SK-N-SH (cell line): ENCODE measurements around the gene COMMD7. TPM values are rescaled to one million over a fixed set of nuclear protein-coding genes. Genes with fewer than 3 reads are reported as not detected.

Source experiments
- CTCF ChIA-PET: fragments of 300-600, 350-600 bp; formaldehyde crosslinking; extraction: SDS; loops from one replicate; lab custom pipeline; 2021; lab: Yijun Ruan, JAX
- POLR2A ChIA-PET: fragments of 350-600 bp; sonication (Branson Sonifier 250); formaldehyde crosslinking; extraction: SDS; loops from one replicate; lab custom pipeline; 2020; ENCODE audit warnings: antibody characterized with exemption, inconsistent platforms; lab: Yijun Ruan, JAX
- DNase-seq: peaks from one replicate; pipeline ENCODE4 v3.0.0; 2012
- H2AFZ ChIP-seq: fragments of 200-600 bp; sonication (generic); 2 replicates; pipeline ENCODE4 v1.8.1; 2016; ENCODE audit warnings: antibody characterized with exemption, mild to moderate bottlenecking, low read depth
- H3F3A ChIP-seq: fragments of 200-600 bp; sonication (generic); replicated peaks from 2 replicates; pipeline ENCODE3; 2016; ENCODE audit warnings: antibody characterized with exemption, mild to moderate bottlenecking; ENCODE audit not compliant: insufficient read depth
- H3K27ac ChIP-seq, 2 experiments: fragments of 200-500 bp in 1 of 2; fragments of 200-600 bp in 1 of 2; sonication (Bioruptor generic) in 1 of 2; sonication (generic), shearing (Covaris generic) in 1 of 2; 2 replicates each; pipeline versions ENCODE4 v1.5.1 to v1.6.1; 2014 to 2016; ENCODE audit warnings: low read depth in 2 of 2, inconsistent platforms in 1 of 2, low read length in 1 of 2, mild to moderate bottlenecking in 1 of 2, mixed read lengths in 1 of 2
- H3K27me3 ChIP-seq: fragments of 200-600 bp; sonication (generic), shearing (Covaris generic); 2 replicates; pipeline ENCODE4 v1.6.1; 2016; ENCODE audit warnings: mixed run types; ENCODE audit not compliant: insufficient read depth
- H3K36me3 ChIP-seq, 2 experiments: fragments of 200-500 bp in 1 of 2; fragments of 200-600 bp in 1 of 2; sonication (Bioruptor generic) in 1 of 2; sonication (generic) in 1 of 2; replicated peaks in 1 of 2; 2 replicates each; pipeline versions ENCODE3 to v1.5.1; 2014 to 2016; ENCODE audit warnings: low read length in 1 of 2, mild to moderate bottlenecking in 1 of 2; ENCODE audit not compliant: insufficient read depth in 2 of 2, control insufficient read depth in 1 of 2
- H3K4me1 ChIP-seq, 2 experiments: fragments of 200-500 bp in 1 of 2; fragments of 200-600 bp in 1 of 2; sonication (Bioruptor generic) in 1 of 2; sonication (generic), shearing (Covaris generic) in 1 of 2; 2 replicates each; pipeline versions ENCODE4 v1.5.1 to v1.6.1; 2014 to 2016; ENCODE audit warnings: low read depth in 1 of 2, low read length in 1 of 2, mixed run types in 1 of 2; ENCODE audit not compliant: insufficient read depth in 2 of 2, control insufficient read depth in 1 of 2
- H3K4me2 ChIP-seq: fragments of 200-600 bp; sonication (generic), shearing (Covaris generic); 2 replicates; pipeline ENCODE4 v1.6.1; 2017; ENCODE audit warnings: mixed run types
- H3K4me3 ChIP-seq, 2 experiments: fragments of 200-500 bp in 1 of 2; fragments of 200-600 bp in 1 of 2; sonication (Bioruptor generic) in 1 of 2; sonication (generic), shearing (Covaris generic) in 1 of 2; 2 replicates each; pipeline versions ENCODE4 v1.5.1 to v1.8.1; 2014 to 2016; ENCODE audit warnings: low read depth in 2 of 2, inconsistent platforms in 1 of 2, low read length in 1 of 2, mild to moderate bottlenecking in 1 of 2, mixed read lengths in 1 of 2, moderate library complexity in 1 of 2
- H3K79me2 ChIP-seq: fragments of 200-600 bp; sonication (generic); 2 replicates; pipeline ENCODE4 v1.8.1; 2017; ENCODE audit warnings: mild to moderate bottlenecking; ENCODE audit not compliant: insufficient read depth
- H3K9ac ChIP-seq: fragments of 200-600 bp; sonication (generic); 2 replicates; pipeline ENCODE4 v1.6.1; 2017; ENCODE audit warnings: mixed run types
- H3K9me2 ChIP-seq: fragments of 200-600 bp; sonication (generic); 2 replicates; pipeline ENCODE4 v1.6.1; 2017; ENCODE audit warnings: mixed run types
- H3K9me3 ChIP-seq: fragments of 200-600 bp; sonication (generic); 2 replicates; pipeline ENCODE4 v1.6.1; 2017; ENCODE audit warnings: mixed run types, mild to moderate bottlenecking, moderate library complexity
- H4K20me1 ChIP-seq: fragments of 200-600 bp; sonication (generic); 2 replicates; pipeline ENCODE4 v1.6.1; 2017; ENCODE audit warnings: mild to moderate bottlenecking, mixed run types; ENCODE audit not compliant: insufficient read depth
- ELF1 ChIP-seq: IDR thresholded peaks from 2 replicates; pipeline ENCODE4 v1.4.0; 2012
- FOSL2 ChIP-seq: IDR thresholded peaks from 2 replicates; pipeline ENCODE4 v1.4.0; 2012; ENCODE audit warnings: low read depth, mild to moderate bottlenecking, moderate library complexity, borderline replicate concordance
- FOXJ3 ChIP-seq: sonication (generic); formaldehyde crosslinking; IDR thresholded peaks from 2 replicates; pipeline ENCODE4 v1.5.1; 2020; ENCODE audit warnings: mild to moderate bottlenecking, missing genetic modification reagents
- FOXM1 ChIP-seq: IDR thresholded peaks from 2 replicates; pipeline ENCODE4 v1.4.0; 2012; ENCODE audit warnings: low read depth, mild to moderate bottlenecking
- GABPA ChIP-seq: IDR thresholded peaks from 2 replicates; pipeline ENCODE4 v1.4.0; 2012; ENCODE audit warnings: low read depth, mild to moderate bottlenecking
- JUND ChIP-seq: IDR thresholded peaks from 2 replicates; pipeline ENCODE4 v1.4.0; 2012
- MEF2A ChIP-seq: IDR thresholded peaks from 2 replicates; pipeline ENCODE4 v1.4.0; 2012; ENCODE audit warnings: low read depth, borderline replicate concordance
- MXI1 ChIP-seq: IDR thresholded peaks from 2 replicates; pipeline ENCODE4 v1.6.1; 2012; ENCODE audit warnings: mild to moderate bottlenecking, low read depth, low read length, improper control_type of control experiment
- RAD21 ChIP-seq: IDR thresholded peaks from 2 replicates; pipeline ENCODE4 v1.6.1; 2012; ENCODE audit warnings: mild to moderate bottlenecking, low read length
- SIN3A ChIP-seq: IDR thresholded peaks from 2 replicates; pipeline ENCODE4 v1.6.1; 2012; ENCODE audit warnings: low read depth, mild to moderate bottlenecking, low read length, moderate library complexity, borderline replicate concordance
- SMC3 ChIP-seq: IDR thresholded peaks from 2 replicates; pipeline ENCODE4 v1.6.1; 2012; ENCODE audit warnings: low read depth, low read length, improper control_type of control experiment
- TCF12 ChIP-seq: IDR thresholded peaks from 2 replicates; pipeline ENCODE4 v1.4.0; 2012
- TEAD4 ChIP-seq: IDR thresholded peaks from 2 replicates; pipeline ENCODE4 v1.4.0; 2012; ENCODE audit warnings: mild to moderate bottlenecking, borderline replicate concordance; ENCODE audit not compliant: insufficient read depth
- YY1 ChIP-seq: IDR thresholded peaks from 2 replicates; pipeline ENCODE4 v1.4.0; 2012; ENCODE audit warnings: low read depth, mild to moderate bottlenecking
- WGBS: methylation state at CpG from one replicate; pipeline ENCODE4 v1.1.6; 2017; ENCODE audit warnings: low lambda C conversion rate; 5-methylcytosine and 5-hydroxymethylcytosine counted together
- polyA plus RNA-seq, 3 experiments: library from polyadenylated mRNA; depleted of rRNA; stranded (reverse); fragments of >200 nt; gene quantifications; 2 replicates each; pipeline ENCODE4 v1.2.3, GENCODE V29; 2012
- TF ChIP-seq, protein P1 (sequence below): IDR thresholded peaks from 2 replicates; pipeline ENCODE4 v1.4.0; 2012; ENCODE audit warnings: low read depth
- TF ChIP-seq, protein P2 (sequence below): IDR thresholded peaks from 2 replicates; pipeline ENCODE4 v1.4.0; 2012; ENCODE audit warnings: low read depth, borderline replicate concordance
- TF ChIP-seq, protein P3 (sequence below): fragments of 150-350 bp; IDR thresholded peaks from 2 replicates; pipeline ENCODE4 v1.6.1; 2016; ENCODE audit warnings: mild to moderate bottlenecking, low read depth, low read length
- TF ChIP-seq, protein P4 (sequence below): fragments of 150-350 bp; IDR thresholded peaks from 2 replicates; pipeline ENCODE4 v1.6.1; 2017; ENCODE audit warnings: antibody characterized with exemption, low read length, low read depth, borderline replicate concordance

Gene COMMD7
- polyA plus RNA-seq, 1 of the 3 experiments (the other 2 are of a cell fraction): 38.0 TPM

DNA sequence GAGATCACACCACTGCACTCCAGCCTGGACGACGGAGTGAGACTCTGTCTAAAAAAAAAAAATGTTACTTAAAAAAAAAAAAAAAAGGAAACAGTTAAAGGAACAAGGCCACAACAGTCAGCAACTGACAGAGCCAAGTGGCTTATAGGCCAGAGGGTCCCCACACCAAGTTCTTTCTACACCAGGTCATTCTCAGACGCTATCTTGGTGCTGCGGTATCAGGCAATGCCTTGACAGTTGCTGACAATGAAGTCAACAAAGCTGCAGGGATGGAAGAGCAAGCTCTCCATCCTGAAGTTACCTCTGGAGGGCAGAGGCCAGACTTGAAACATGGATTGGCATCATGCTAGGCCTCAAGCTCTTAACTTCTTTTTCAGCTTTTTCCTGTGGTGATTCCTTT, 31.9 kb downstream of the COMMD7 start:
- no peak overlapping the region for H2AFZ ChIP-seq
- H3K79me2 ChIP-seq: no peaks in the 10 kb centered on the region
- no peak for DNase-seq
- no peaks in the 10 kb centered on the region for H4K20me1 ChIP-seq
- POLR2A ChIA-PET: no interaction called here
- 92% methylated on average over 4 of the region's 4 CpGs for WGBS
- CTCF ChIA-PET: no interaction called here
- TF ChIP-seq TEAD4: no peak
- TF ChIP-seq FOXM1: no peak
- no peak for TF ChIP-seq FOSL2
- no peak for TF ChIP-seq SIN3A
- TF ChIP-seq, protein P1, sequence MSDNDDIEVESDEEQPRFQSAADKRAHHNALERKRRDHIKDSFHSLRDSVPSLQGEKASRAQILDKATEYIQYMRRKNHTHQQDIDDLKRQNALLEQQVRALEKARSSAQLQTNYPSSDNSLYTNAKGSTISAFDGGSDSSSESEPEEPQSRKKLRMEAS: no peak
- no peak for TF ChIP-seq GABPA
- no peak for TF ChIP-seq MXI1
- TF ChIP-seq SMC3: no peak
- TF ChIP-seq ELF1: no peak
- TF ChIP-seq, protein P2, sequence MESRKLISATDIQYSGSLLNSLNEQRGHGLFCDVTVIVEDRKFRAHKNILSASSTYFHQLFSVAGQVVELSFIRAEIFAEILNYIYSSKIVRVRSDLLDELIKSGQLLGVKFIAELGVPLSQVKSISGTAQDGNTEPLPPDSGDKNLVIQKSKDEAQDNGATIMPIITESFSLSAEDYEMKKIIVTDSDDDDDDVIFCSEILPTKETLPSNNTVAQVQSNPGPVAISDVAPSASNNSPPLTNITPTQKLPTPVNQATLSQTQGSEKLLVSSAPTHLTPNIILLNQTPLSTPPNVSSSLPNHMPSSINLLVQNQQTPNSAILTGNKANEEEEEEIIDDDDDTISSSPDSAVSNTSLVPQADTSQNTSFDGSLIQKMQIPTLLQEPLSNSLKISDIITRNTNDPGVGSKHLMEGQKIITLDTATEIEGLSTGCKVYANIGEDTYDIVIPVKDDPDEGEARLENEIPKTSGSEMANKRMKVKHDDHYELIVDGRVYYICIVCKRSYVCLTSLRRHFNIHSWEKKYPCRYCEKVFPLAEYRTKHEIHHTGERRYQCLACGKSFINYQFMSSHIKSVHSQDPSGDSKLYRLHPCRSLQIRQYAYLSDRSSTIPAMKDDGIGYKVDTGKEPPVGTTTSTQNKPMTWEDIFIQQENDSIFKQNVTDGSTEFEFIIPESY: no peak
- TF ChIP-seq MEF2A: no peak
- no peak for TF ChIP-seq JUND
- TF ChIP-seq FOXJ3: no peak
- TF ChIP-seq, protein P3, sequence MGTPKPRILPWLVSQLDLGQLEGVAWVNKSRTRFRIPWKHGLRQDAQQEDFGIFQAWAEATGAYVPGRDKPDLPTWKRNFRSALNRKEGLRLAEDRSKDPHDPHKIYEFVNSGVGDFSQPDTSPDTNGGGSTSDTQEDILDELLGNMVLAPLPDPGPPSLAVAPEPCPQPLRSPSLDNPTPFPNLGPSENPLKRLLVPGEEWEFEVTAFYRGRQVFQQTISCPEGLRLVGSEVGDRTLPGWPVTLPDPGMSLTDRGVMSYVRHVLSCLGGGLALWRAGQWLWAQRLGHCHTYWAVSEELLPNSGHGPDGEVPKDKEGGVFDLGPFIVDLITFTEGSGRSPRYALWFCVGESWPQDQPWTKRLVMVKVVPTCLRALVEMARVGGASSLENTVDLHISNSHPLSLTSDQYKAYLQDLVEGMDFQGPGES: no peak
- no peak for TF ChIP-seq TCF12
- no peak for TF ChIP-seq YY1
- TF ChIP-seq, protein P4, sequence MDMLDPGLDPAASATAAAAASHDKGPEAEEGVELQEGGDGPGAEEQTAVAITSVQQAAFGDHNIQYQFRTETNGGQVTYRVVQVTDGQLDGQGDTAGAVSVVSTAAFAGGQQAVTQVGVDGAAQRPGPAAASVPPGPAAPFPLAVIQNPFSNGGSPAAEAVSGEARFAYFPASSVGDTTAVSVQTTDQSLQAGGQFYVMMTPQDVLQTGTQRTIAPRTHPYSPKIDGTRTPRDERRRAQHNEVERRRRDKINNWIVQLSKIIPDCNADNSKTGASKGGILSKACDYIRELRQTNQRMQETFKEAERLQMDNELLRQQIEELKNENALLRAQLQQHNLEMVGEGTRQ: no peak
- TF ChIP-seq RAD21: no peak
- no peak overlapping the region for H3K9ac ChIP-seq
- H3K36me3 ChIP-seq: peaks cover 0 to 5% of the 10 kb centered on the region in 2 experiments
- H3K9me2 ChIP-seq: no peaks in the 10 kb centered on the region
- H3K4me1 ChIP-seq: peaks cover 0 to 14% of the 10 kb centered on the region in 2 experiments; a peak in 2 of 4 replicates
- H3K4me3 ChIP-seq: no peak overlapping the region
- H3K27ac ChIP-seq: no peak overlapping the region
- H3K27me3 ChIP-seq: no peaks in the 10 kb centered on the region
- H3K4me2 ChIP-seq: no peak overlapping the region
- no peaks in the 10 kb centered on the region for H3K9me3 ChIP-seq
- H3F3A ChIP-seq: peaks cover 9% of the 10 kb centered on the region
